IMR-90 (cell line): ENCODE measurements around the gene NXNL2. TPM values are rescaled to one million over a fixed set of nuclear protein-coding genes. Genes with fewer than 3 reads are reported as not detected.

Experiments used
- ATAC-seq: fragments of 200-7000 bp; cut with Tn5 transposase; 2 replicates; pipeline ENCODE4 v1.9.1; 2020; ENCODE audit warnings: low read depth, mild to moderate bottlenecking, moderate library complexity
- BruUV-seq: library from RNA; stranded (reverse); fragments of 400-500 nt; replicated peaks from 2 replicates; lab custom pipeline; 2021; lab: Mats Ljungman, UMichigan
- CTCF ChIA-PET: fragments of 300-600 bp; formaldehyde crosslinking; extraction: SDS; loops from one replicate; lab custom pipeline; 2021; ENCODE audit warnings: antibody characterized with exemption; lab: Yijun Ruan, JAX
- POLR2A ChIA-PET: fragments of 300-600 bp; sonication (Branson Sonifier 250); formaldehyde crosslinking; loops from one replicate; lab custom pipeline; 2022; ENCODE audit warnings: antibody characterized with exemption; ENCODE audit not compliant: unreplicated experiment; lab: Charles Lee
- DNase-seq: peaks from one replicate; pipeline ENCODE4 v3.0.0; 2013
- H2AFZ ChIP-seq: replicated peaks from 2 replicates; pipeline ENCODE3; 2013; ENCODE audit warnings: low read length, mild to moderate bottlenecking; ENCODE audit not compliant: poor library complexity
- H2AK5ac ChIP-seq: 2 replicates; pipeline ENCODE4 v1.6.1; 2013; ENCODE audit warnings: low read depth, low read length, inconsistent platforms
- H2AK9ac ChIP-seq: replicated peaks from 2 replicates; pipeline ENCODE3; 2013; ENCODE audit warnings: mild to moderate bottlenecking, low read depth, low read length, moderate library complexity; ENCODE audit not compliant: poor library complexity
- H2BK120ac ChIP-seq: 2 replicates; pipeline ENCODE4 v1.6.1; 2013; ENCODE audit warnings: low read depth, low read length, inconsistent platforms
- H2BK15ac ChIP-seq: 3 replicates; pipeline ENCODE4 v1.6.1; 2013; ENCODE audit warnings: low read depth, low read length, inconsistent platforms
- H2BK20ac ChIP-seq: 2 replicates; pipeline ENCODE4 v1.6.1; 2013; ENCODE audit warnings: low read depth, mild to moderate bottlenecking, inconsistent platforms, low read length, moderate library complexity
- H2BK5ac ChIP-seq: 2 replicates; pipeline ENCODE4 v1.6.1; 2013; ENCODE audit warnings: mild to moderate bottlenecking, low read depth, low read length, inconsistent platforms; ENCODE audit not compliant: poor library complexity, severe bottlenecking
- H3K14ac ChIP-seq: replicated peaks from 2 replicates; pipeline ENCODE4 v1.6.1; 2013; ENCODE audit warnings: low read depth, low read length, inconsistent platforms
- H3K18ac ChIP-seq: 2 replicates; pipeline ENCODE4 v1.6.1; 2013; ENCODE audit warnings: low read depth, low read length, control low read depth
- H3K23ac ChIP-seq: 2 replicates; pipeline ENCODE4 v1.6.1; 2013; ENCODE audit warnings: low read depth, low read length, inconsistent platforms
- H3K27ac ChIP-seq: 2 replicates; pipeline ENCODE4 v1.5.1; 2013; ENCODE audit warnings: mild to moderate bottlenecking, control low read depth, low read length; ENCODE audit not compliant: insufficient read depth
- H3K27me3 ChIP-seq: 2 replicates; pipeline ENCODE4 v1.6.1; 2013; ENCODE audit warnings: low read length; ENCODE audit not compliant: control insufficient read depth, insufficient read depth
- H3K36me3 ChIP-seq: 2 replicates; pipeline ENCODE4 v1.6.1; 2013; ENCODE audit warnings: low read length, mixed read lengths; ENCODE audit not compliant: control insufficient read depth, insufficient read depth
- H3K4ac ChIP-seq: 2 replicates; pipeline ENCODE4 v1.6.1; 2013; ENCODE audit warnings: low read depth, low read length, inconsistent platforms
- H3K4me1 ChIP-seq: 2 replicates; pipeline ENCODE4 v1.6.1; 2013; ENCODE audit warnings: low read length, mixed read lengths; ENCODE audit not compliant: control insufficient read depth, insufficient read depth
- H3K4me2 ChIP-seq: 2 replicates; pipeline ENCODE4 v1.6.1; 2013; ENCODE audit warnings: low read depth, mild to moderate bottlenecking, control low read depth, low read length, moderate library complexity
- H3K4me3 ChIP-seq: 2 replicates; pipeline ENCODE4 v1.5.1; 2013; ENCODE audit warnings: low read depth, mild to moderate bottlenecking, control low read depth, low read length, moderate library complexity; ENCODE audit not compliant: insufficient read depth
- H3K56ac ChIP-seq: 2 replicates; pipeline ENCODE4 v1.6.1; 2013; ENCODE audit warnings: low read length, inconsistent platforms; ENCODE audit not compliant: insufficient read depth; ENCODE audit errors: extremely low read depth
- H3K79me1 ChIP-seq, 2 experiments: 2 replicates each; pipeline ENCODE4 v1.6.1; 2013; ENCODE audit warnings: low read length in 2 of 2, inconsistent platforms in 1 of 2, low read depth in 1 of 2
- H3K9ac ChIP-seq: 2 replicates; pipeline ENCODE4 v1.6.1; 2013; ENCODE audit warnings: low read depth, low read length, control low read depth
- H3K9me1 ChIP-seq: 2 replicates; pipeline ENCODE4 v1.6.1; 2013; ENCODE audit warnings: low read length, inconsistent platforms; ENCODE audit not compliant: insufficient read depth
- H3K9me3 ChIP-seq: 2 replicates; pipeline ENCODE4 v1.6.1; 2013; ENCODE audit warnings: low read length; ENCODE audit not compliant: control insufficient read depth, insufficient read depth
- H4K20me1 ChIP-seq: 2 replicates; pipeline ENCODE4 v1.6.1; 2013; ENCODE audit warnings: low read length, inconsistent platforms; ENCODE audit not compliant: insufficient read depth
- H4K5ac ChIP-seq: 2 replicates; pipeline ENCODE4 v1.6.1; 2013; ENCODE audit warnings: mild to moderate bottlenecking, low read depth, low read length, control low read depth
- H4K8ac ChIP-seq, 2 experiments: 2 replicates each; pipeline ENCODE4 v1.6.1; 2013; ENCODE audit warnings: low read depth in 2 of 2, low read length in 2 of 2, control low read depth in 1 of 2, inconsistent platforms in 1 of 2
- H4K91ac ChIP-seq: 2 replicates; pipeline ENCODE4 v1.6.1; 2013; ENCODE audit warnings: low read depth, low read length, inconsistent platforms; ENCODE audit not compliant: insufficient read depth
- BHLHE40 ChIP-seq: fragments of 150-350 bp; IDR thresholded peaks from 2 replicates; pipeline ENCODE4 v1.6.1; 2016; ENCODE audit warnings: mild to moderate bottlenecking, low read depth, low read length
- CEBPB ChIP-seq: IDR thresholded peaks from 2 replicates; pipeline ENCODE4 v1.6.1; 2012; ENCODE audit warnings: low read depth, low read length, improper control_type of control experiment
- CHD1 ChIP-seq: IDR thresholded peaks from 2 replicates; pipeline ENCODE4 v1.6.1; 2012; ENCODE audit warnings: low read depth, low read length, improper control_type of control experiment
- CTCF ChIP-seq: conservative IDR thresholded peaks from 2 replicates; pipeline ENCODE4 v1.5.1; 2012; ENCODE audit warnings: mild to moderate bottlenecking, low read depth, low read length, improper control_type of control experiment
- ELK1 ChIP-seq: fragments of 150-350 bp; IDR thresholded peaks from 2 replicates; pipeline ENCODE4 v1.6.1; 2016; ENCODE audit warnings: low read depth, mild to moderate bottlenecking, low read length, moderate library complexity, borderline replicate concordance
- FOS ChIP-seq: fragments of 150-350 bp; IDR thresholded peaks from 2 replicates; pipeline ENCODE4 v1.6.1; 2016; ENCODE audit warnings: low read depth, low read length
- MAFK ChIP-seq: IDR thresholded peaks from 2 replicates; pipeline ENCODE4 v1.6.1; 2012; ENCODE audit warnings: low read depth, low read length, improper control_type of control experiment
- MAZ ChIP-seq: IDR thresholded peaks from 2 replicates; pipeline ENCODE4 v1.6.1; 2012; ENCODE audit warnings: low read depth, mild to moderate bottlenecking, low read length, improper control_type of control experiment, moderate library complexity, borderline replicate concordance
- MXI1 ChIP-seq: IDR thresholded peaks from 2 replicates; pipeline ENCODE4 v1.6.1; 2012; ENCODE audit warnings: low read depth, mild to moderate bottlenecking, low read length, moderate library complexity, borderline replicate concordance
- NFE2L2 ChIP-seq: fragments of 150-350 bp; IDR thresholded peaks from 2 replicates; pipeline ENCODE4 v1.6.1; 2016; ENCODE audit warnings: low read depth, mild to moderate bottlenecking, low read length
- POLR2A ChIP-seq: IDR thresholded peaks from 2 replicates; pipeline ENCODE4 v1.6.1; 2012; ENCODE audit warnings: mild to moderate bottlenecking, low read depth, low read length
- RAD21 ChIP-seq: IDR thresholded peaks from 2 replicates; pipeline ENCODE4 v1.6.1; 2012; ENCODE audit warnings: low read length, improper control_type of control experiment
- RCOR1 ChIP-seq: IDR thresholded peaks from 2 replicates; pipeline ENCODE4 v1.6.1; 2012; ENCODE audit warnings: mild to moderate bottlenecking, low read length, improper control_type of control experiment; ENCODE audit not compliant: insufficient replicate concordance
- RFX5 ChIP-seq: IDR thresholded peaks from 2 replicates; pipeline ENCODE4 v1.8.0; 2012; ENCODE audit warnings: low read depth, mild to moderate bottlenecking, low read length, moderate library complexity
- SMC3 ChIP-seq: fragments of 150-350 bp; IDR thresholded peaks from 2 replicates; pipeline ENCODE4 v1.6.1; 2016; ENCODE audit warnings: low read depth, mild to moderate bottlenecking, antibody characterized with exemption, low read length, moderate library complexity
- USF2 ChIP-seq: fragments of 150-350 bp; IDR thresholded peaks from 2 replicates; pipeline ENCODE4 v1.6.1; 2017; ENCODE audit warnings: mild to moderate bottlenecking, antibody characterized with exemption, low read length, low read depth
- WGBS, 2 experiments: methylation state at CpG; one replicate each; pipeline versions ENCODE4 v1.1.5 to v1.1.7; 2013; ENCODE audit warnings: missing lambda C conversion rate in 2 of 2; ENCODE audit not compliant: insufficient read length in 1 of 2; ENCODE audit errors: extremely low coverage in 2 of 2; 5-methylcytosine and 5-hydroxymethylcytosine counted together
- dilution Hi-C: fragments of 300-500 bp; cut with HindIII; formaldehyde crosslinking; loops from one replicate; pipeline ENCODE4 v1.14.3; 2018; ENCODE audit warnings: low sequenced_read_pairs; ENCODE audit not compliant: unreplicated experiment
- in situ Hi-C: fragments of 300-500 bp; cut with MboI; formaldehyde crosslinking; loops from 3 replicates; pipeline ENCODE4 v1.14.3; 2019; ENCODE audit warnings: low sequenced_read_pairs, inconsistent platforms, mixed read lengths
- intact Hi-C: fragments of 100-400 bp; cut with micrococcal nuclease; formaldehyde crosslinking; loops from 2 replicates; pipeline ENCODE4 v1.10.0; 2022
- polyA plus RNA-seq, 3 experiments: library from polyadenylated mRNA; depleted of rRNA; stranded (reverse); fragments of >200 nt; gene quantifications; 2 replicates each; pipeline ENCODE4 v1.2.3, GENCODE V29; 2012; ENCODE audit warnings: low replicate concordance in 1 of 3
- total RNA-seq: library from RNA; depleted of rRNA; stranded (reverse); fragments of >200 nt; gene quantifications from 2 replicates; pipeline ENCODE4 v1.2.3, GENCODE V29; 2012

NXNL2 gene
- total and polyA plus RNA-seq, 2 of the 4 experiments (the other 2 are of a cell fraction) = 3.2 to 6.4 TPM

GRCh38 chr9:88540251-88540763, 5.3 kb downstream of the NXNL2 start:
- H2BK120ac ChIP-seq = no peak overlapping the region
- H3K79me1 ChIP-seq = peaks cover 26 to 74% of the 10 kb centered on the region in 2 experiments
- ChIA-PET CTCF (no interaction called here), POLR2A (no interaction called here)
- H3K4me3 ChIP-seq = no peak overlapping the region
- no peak overlapping the region for H2BK5ac ChIP-seq
- H4K8ac ChIP-seq = no peak overlapping the region
- no peak overlapping the region for H2BK20ac ChIP-seq
- no peak overlapping the region for H3K18ac ChIP-seq
- no peak overlapping the region for H3K4ac ChIP-seq
- no peak overlapping the region for H3K4me2 ChIP-seq
- no peak overlapping the region for H4K91ac ChIP-seq
- DNase-seq = no peak
- no peaks in the 10 kb centered on the region for H3K9me3 ChIP-seq
- no peak overlapping the region for H2AFZ ChIP-seq
- TF ChIP-seq CHD1 (no peak), NFE2L2 (no peak), CEBPB (no peak), USF2 (no peak), FOS (no peak), SMC3 (no peak), POLR2A (no peak), MAZ (no peak), BHLHE40 (no peak), RCOR1 (no peak), RFX5 (no peak), CTCF (no peak), RAD21 (no peak), MXI1 (no peak), ELK1 (no peak), MAFK (no peak)
- peaks cover 14% of the 10 kb centered on the region; the same call in 1 of the 2 replicates for H3K4me1 ChIP-seq
- H3K36me3 ChIP-seq = no peaks in the 10 kb centered on the region
- H3K27ac ChIP-seq = no peak overlapping the region
- H3K23ac ChIP-seq = no peak overlapping the region; the same call in 1 of the 2 replicates
- H3K14ac ChIP-seq = no peak overlapping the region
- intact Hi-C loops = no loop called here
- H3K27me3 ChIP-seq = no peaks in the 10 kb centered on the region
- H3K9ac ChIP-seq = no peak overlapping the region
- in situ Hi-C loops = no loop called here
- peaks cover 14% of the 10 kb centered on the region for H4K20me1 ChIP-seq
- no peak overlapping the region for H2BK15ac ChIP-seq
- ATAC-seq = no peak
- 100% methylated on average over 1 of the region's 10 CpGs; no CpG with 5 or more reads in 1 of the 2 experiments for WGBS, 2 experiments
- H4K5ac ChIP-seq = no peak overlapping the region
- H2AK5ac ChIP-seq = no peak overlapping the region
- no peak overlapping the region for H2AK9ac ChIP-seq
- dilution Hi-C loops = no loop called here
- peaks cover 20% of the 10 kb centered on the region; the same call in 1 of the 2 replicates for H3K9me1 ChIP-seq
- no TSS peak for BruUV-seq
- H3K56ac ChIP-seq = no peak overlapping the region
